H1 (cell line): ENCODE results near the gene FMNL1.

Experiments
- CEBPB ChIP-seq: IDR thresholded peaks from 2 replicates; pipeline ENCODE4 v1.6.1; 2012; ENCODE audit warnings: low read depth, low read length
- CTBP2 ChIP-seq: IDR thresholded peaks from 2 replicates; pipeline ENCODE4 v1.7.0; 2011; ENCODE audit warnings: borderline replicate concordance, mild to moderate bottlenecking, moderate library complexity, mixed read lengths, low read length; ENCODE audit not compliant: insufficient read depth, insufficient read length
- HDAC6 ChIP-seq: IDR thresholded peaks from one replicate; pipeline ENCODE4 v1.7.1; 2012; ENCODE audit warnings: low read depth, mild to moderate bottlenecking, inconsistent platforms, low read length, moderate library complexity
- JUN ChIP-seq: IDR thresholded peaks from 2 replicates; pipeline ENCODE4 v1.6.1; 2011; ENCODE audit warnings: low read depth, mild to moderate bottlenecking, improper control_type of control experiment, low read length
- POLR2A ChIP-seq, 2 experiments: IDR thresholded peaks; 1 replicate in 1 of 2; 2 replicates in 1 of 2; pipeline ENCODE4 v1.6.1; 2011; ENCODE audit warnings: low read depth in 2 of 2, low read length in 2 of 2, mild to moderate bottlenecking in 2 of 2; ENCODE audit errors: control extremely low read depth in 1 of 2
- RNF2 ChIP-seq: fragments of 200-900, 300-1000 bp; sonication (generic); IDR thresholded peaks from 2 replicates; pipeline ENCODE4 v1.7.1; 2016; ENCODE audit warnings: borderline replicate concordance, low read depth, mild to moderate bottlenecking, antibody characterized with exemption, low read length; ENCODE audit not compliant: poor library complexity, severe bottlenecking; ENCODE audit errors: missing control alignments
- SIN3A ChIP-seq, 2 experiments: IDR thresholded peaks in 1 of 2; conservative IDR thresholded peaks in 1 of 2; 2 replicates each; pipeline ENCODE4 v1.6.1; 2011 to 2012; ENCODE audit warnings: low read length in 2 of 2, improper control_type of control experiment in 1 of 2, low read depth in 1 of 2, mild to moderate bottlenecking in 1 of 2
- SIRT6 ChIP-seq: IDR thresholded peaks from one replicate; pipeline ENCODE4 v1.7.1; 2012; ENCODE audit warnings: low read length, inconsistent platforms
- SRF ChIP-seq: IDR thresholded peaks from 2 replicates; pipeline ENCODE4 v1.6.1; 2011; ENCODE audit warnings: mild to moderate bottlenecking, low read depth, low read length, moderate library complexity
- TF ChIP-seq, protein P1 (sequence below): IDR thresholded peaks from 2 replicates; pipeline ENCODE4 v1.6.1; 2011; ENCODE audit warnings: low read length, improper control_type of control experiment
- TF ChIP-seq, protein P2 (sequence below): IDR thresholded peaks from 2 replicates; pipeline ENCODE4 v1.6.1; 2011; ENCODE audit warnings: low read depth, mild to moderate bottlenecking, low read length; ENCODE audit not compliant: insufficient read depth
- TF ChIP-seq, protein P3 (sequence below), 3 experiments: IDR thresholded peaks; 1 replicate in 2 of 3; 2 replicates in 1 of 3; pipeline versions ENCODE4 v1.5.1 to v1.6.1; 2011; ENCODE audit warnings: low read length in 3 of 3, mild to moderate bottlenecking in 3 of 3, inconsistent platforms in 2 of 3, low read depth in 1 of 3, moderate library complexity in 1 of 3; ENCODE audit not compliant: insufficient read depth in 1 of 3; ENCODE audit errors: control extremely low read depth in 1 of 3
- TF ChIP-seq, protein P4 (sequence below): IDR thresholded peaks from 2 replicates; pipeline ENCODE4 v1.6.1; 2012; ENCODE audit warnings: inconsistent platforms

DNA sequence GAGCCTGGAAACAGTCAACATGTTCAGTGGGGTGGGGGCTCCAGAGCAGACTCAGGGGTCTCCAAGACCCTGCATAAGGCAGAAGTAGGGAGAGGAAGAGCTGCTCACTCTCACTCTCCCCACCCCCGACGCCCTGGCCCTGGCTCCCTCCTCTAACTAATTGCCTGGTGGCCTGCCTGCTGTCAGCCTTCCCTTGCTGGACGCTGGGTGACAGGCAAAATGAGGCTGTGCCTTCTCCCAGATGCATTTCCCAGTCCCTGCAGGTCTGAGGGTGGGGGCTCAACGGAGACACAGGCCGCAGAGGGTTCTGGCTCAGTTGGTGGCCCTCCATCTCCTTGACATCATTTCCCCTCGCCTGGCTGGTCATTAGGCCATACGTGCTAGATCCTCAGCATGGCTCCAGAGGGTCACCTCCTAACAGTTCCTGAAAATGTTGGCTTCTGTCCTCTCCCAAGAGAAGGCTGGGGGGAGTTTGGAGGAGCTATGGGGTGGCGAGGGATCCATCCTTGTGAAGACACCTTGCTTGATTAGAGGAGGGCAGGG, 1.4 kb downstream of the FMNL1 start:
- TF ChIP-seq SRF (no peak), CTBP2 (no peak), SIN3A (conservative IDR thresholded peaks at IDR 0.05 in 1 of 2, IDR thresholded peaks at IDR 0.05 in 1 of 2; ENCODE audit: low read depth in 1 of 2, low read length in 2 of 2) (no peak), CEBPB (no peak), POLR2A (IDR thresholded peaks at IDR 0.05; ENCODE audit: control extremely low read depth in 1 of 2, low read depth in 2 of 2, low read length in 2 of 2) (no peak), RNF2 (no peak), SIRT6 (no peak), JUN (no peak), HDAC6 (no peak)
- TF ChIP-seq, protein P1, sequence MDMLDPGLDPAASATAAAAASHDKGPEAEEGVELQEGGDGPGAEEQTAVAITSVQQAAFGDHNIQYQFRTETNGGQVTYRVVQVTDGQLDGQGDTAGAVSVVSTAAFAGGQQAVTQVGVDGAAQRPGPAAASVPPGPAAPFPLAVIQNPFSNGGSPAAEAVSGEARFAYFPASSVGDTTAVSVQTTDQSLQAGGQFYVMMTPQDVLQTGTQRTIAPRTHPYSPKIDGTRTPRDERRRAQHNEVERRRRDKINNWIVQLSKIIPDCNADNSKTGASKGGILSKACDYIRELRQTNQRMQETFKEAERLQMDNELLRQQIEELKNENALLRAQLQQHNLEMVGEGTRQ: no peak
- TF ChIP-seq, protein P2, sequence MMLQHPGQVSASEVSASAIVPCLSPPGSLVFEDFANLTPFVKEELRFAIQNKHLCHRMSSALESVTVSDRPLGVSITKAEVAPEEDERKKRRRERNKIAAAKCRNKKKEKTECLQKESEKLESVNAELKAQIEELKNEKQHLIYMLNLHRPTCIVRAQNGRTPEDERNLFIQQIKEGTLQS: no peak
- TF ChIP-seq, protein P3, sequence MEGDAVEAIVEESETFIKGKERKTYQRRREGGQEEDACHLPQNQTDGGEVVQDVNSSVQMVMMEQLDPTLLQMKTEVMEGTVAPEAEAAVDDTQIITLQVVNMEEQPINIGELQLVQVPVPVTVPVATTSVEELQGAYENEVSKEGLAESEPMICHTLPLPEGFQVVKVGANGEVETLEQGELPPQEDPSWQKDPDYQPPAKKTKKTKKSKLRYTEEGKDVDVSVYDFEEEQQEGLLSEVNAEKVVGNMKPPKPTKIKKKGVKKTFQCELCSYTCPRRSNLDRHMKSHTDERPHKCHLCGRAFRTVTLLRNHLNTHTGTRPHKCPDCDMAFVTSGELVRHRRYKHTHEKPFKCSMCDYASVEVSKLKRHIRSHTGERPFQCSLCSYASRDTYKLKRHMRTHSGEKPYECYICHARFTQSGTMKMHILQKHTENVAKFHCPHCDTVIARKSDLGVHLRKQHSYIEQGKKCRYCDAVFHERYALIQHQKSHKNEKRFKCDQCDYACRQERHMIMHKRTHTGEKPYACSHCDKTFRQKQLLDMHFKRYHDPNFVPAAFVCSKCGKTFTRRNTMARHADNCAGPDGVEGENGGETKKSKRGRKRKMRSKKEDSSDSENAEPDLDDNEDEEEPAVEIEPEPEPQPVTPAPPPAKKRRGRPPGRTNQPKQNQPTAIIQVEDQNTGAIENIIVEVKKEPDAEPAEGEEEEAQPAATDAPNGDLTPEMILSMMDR (IDR thresholded peaks at IDR 0.05; ENCODE audit: control extremely low read depth in 1 of 3, insufficient read depth in 1 of 3, low read depth in 1 of 3, low read length in 3 of 3): no peak
- TF ChIP-seq, protein P4, sequence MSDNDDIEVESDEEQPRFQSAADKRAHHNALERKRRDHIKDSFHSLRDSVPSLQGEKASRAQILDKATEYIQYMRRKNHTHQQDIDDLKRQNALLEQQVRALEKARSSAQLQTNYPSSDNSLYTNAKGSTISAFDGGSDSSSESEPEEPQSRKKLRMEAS: no peak
